Lower lobe of right lung (tissue), 2 donors: ENCODE results near the gene FMO4. TPM values are rescaled to one million over a fixed set of nuclear protein-coding genes. Genes with fewer than 3 reads are reported as not detected.
A peak's percentile ranks its signal among the peaks of the same experiment; 100 is the strongest.

Source experiments
- ATAC-seq, 2 donors: fragments of 200-7000 bp; cut with Tn5 transposase; one replicate each; pipeline ENCODE4 v1.9.1; 2020 to 2022; ENCODE audit warnings: mild to moderate bottlenecking in 2 of 2, moderate library complexity in 2 of 2
- DNase-seq: peaks from one replicate; pipeline ENCODE4 v3.0.0-alpha.2; 2020
- H3K27ac ChIP-seq: fragments of 200-600 bp; one replicate; pipeline ENCODE4 v1.8.0; 2022
- H3K27me3 ChIP-seq: fragments of 200-600 bp; one replicate; pipeline ENCODE4 v1.8.0; 2022; ENCODE audit warnings: low read depth
- H3K36me3 ChIP-seq: fragments of 200-600 bp; one replicate; pipeline ENCODE4 v1.8.0; 2022; ENCODE audit warnings: mild to moderate bottlenecking
- H3K4me1 ChIP-seq: fragments of 200-600 bp; one replicate; pipeline ENCODE4 v1.8.0; 2022
- H3K4me3 ChIP-seq: fragments of 200-600 bp; one replicate; pipeline ENCODE4 v1.8.0; 2022; ENCODE audit warnings: mild to moderate bottlenecking
- H3K9me3 ChIP-seq: fragments of 200-600 bp; one replicate; pipeline ENCODE4 v1.8.0; 2022
- intact Hi-C: fragments of 100-400 bp; cut with DNase I; formaldehyde crosslinking; loops from one replicate; pipeline ENCODE4 v1.11.0; 2022
- long read RNA-seq: library from polyadenylated mRNA; unstranded; transcript quantifications from one replicate; pipeline ENCODE4 v2.0.0, GENCODE V29; 2021
- total RNA-seq: library from RNA; stranded (reverse); fragmentation: NEBNext Ultra II Directional; extraction: Animal tissue kit (Norgen Biotek cat#: 25700); gene quantifications from one replicate; pipeline ENCODE4 v1.2.1, GENCODE V29; 2021
- TF ChIP-seq, protein P1 (sequence below): fragments of 200-600 bp; IDR thresholded peaks from one replicate; pipeline ENCODE4 v1.8.0; 2022; ENCODE audit warnings: antibody characterized with exemption, mild to moderate bottlenecking
- donor health status: DM: no; HTN: yes; CAD: no; lungs with severe emphysema.

The FMO4 gene, protein sequence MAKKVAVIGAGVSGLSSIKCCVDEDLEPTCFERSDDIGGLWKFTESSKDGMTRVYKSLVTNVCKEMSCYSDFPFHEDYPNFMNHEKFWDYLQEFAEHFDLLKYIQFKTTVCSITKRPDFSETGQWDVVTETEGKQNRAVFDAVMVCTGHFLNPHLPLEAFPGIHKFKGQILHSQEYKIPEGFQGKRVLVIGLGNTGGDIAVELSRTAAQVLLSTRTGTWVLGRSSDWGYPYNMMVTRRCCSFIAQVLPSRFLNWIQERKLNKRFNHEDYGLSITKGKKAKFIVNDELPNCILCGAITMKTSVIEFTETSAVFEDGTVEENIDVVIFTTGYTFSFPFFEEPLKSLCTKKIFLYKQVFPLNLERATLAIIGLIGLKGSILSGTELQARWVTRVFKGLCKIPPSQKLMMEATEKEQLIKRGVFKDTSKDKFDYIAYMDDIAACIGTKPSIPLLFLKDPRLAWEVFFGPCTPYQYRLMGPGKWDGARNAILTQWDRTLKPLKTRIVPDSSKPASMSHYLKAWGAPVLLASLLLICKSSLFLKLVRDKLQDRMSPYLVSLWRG
- 5.9 TPM for total RNA-seq
- long read RNA-seq, partial matches to known transcripts = 1 of 8 reads
- long read RNA-seq, other reads (novel, unspliced or antisense) = 5 of 8 reads

DNA sequence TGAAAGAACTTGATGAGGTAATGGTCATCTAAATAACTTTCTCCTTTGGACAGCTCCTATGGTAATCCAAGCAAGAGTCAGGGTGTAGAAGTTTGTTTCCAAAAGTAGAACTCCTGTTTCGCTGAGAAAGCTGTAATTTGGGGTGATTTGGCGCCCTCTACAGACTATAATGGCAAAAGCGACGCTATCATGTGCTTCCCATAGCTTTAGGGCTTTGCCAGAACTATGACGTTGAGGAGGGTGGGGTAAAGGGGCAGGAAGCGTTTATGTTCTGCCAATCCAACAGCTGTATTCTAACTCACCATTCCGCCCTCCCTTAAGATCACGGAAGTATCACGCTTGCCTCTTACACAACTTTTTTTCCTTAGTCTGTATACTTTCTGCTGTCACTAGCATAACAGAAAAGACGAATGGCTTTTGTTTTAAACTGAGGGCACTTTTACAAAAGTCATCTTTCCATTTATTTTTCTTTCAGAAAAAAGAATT, at the start of gene FMO4:
FMO4 (plus strand) TSS at position 349 of the 486 bp plus-strand sequence. CDS start 5,643 bp downstream, outside the sequence.
- H3K27me3 ChIP-seq = no peaks in the 10 kb centered on the region
- DNase-seq (peak; percentile 67), ATAC-seq (peak; percentile 100)
- TF ChIP-seq, protein P1, sequence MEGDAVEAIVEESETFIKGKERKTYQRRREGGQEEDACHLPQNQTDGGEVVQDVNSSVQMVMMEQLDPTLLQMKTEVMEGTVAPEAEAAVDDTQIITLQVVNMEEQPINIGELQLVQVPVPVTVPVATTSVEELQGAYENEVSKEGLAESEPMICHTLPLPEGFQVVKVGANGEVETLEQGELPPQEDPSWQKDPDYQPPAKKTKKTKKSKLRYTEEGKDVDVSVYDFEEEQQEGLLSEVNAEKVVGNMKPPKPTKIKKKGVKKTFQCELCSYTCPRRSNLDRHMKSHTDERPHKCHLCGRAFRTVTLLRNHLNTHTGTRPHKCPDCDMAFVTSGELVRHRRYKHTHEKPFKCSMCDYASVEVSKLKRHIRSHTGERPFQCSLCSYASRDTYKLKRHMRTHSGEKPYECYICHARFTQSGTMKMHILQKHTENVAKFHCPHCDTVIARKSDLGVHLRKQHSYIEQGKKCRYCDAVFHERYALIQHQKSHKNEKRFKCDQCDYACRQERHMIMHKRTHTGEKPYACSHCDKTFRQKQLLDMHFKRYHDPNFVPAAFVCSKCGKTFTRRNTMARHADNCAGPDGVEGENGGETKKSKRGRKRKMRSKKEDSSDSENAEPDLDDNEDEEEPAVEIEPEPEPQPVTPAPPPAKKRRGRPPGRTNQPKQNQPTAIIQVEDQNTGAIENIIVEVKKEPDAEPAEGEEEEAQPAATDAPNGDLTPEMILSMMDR = peak; percentile 73
- intact Hi-C loops = no loop called here
- H3K4me1 ChIP-seq = peaks cover 12% of the 10 kb centered on the region
- H3K36me3 ChIP-seq = no peaks in the 10 kb centered on the region
- H3K4me3 ChIP-seq = peak within 1 kb of the TSS; percentile 45
- peak within 1 kb of the TSS; percentile 76 for H3K27ac ChIP-seq
- no peaks in the 10 kb centered on the region for H3K9me3 ChIP-seq

DNA sequence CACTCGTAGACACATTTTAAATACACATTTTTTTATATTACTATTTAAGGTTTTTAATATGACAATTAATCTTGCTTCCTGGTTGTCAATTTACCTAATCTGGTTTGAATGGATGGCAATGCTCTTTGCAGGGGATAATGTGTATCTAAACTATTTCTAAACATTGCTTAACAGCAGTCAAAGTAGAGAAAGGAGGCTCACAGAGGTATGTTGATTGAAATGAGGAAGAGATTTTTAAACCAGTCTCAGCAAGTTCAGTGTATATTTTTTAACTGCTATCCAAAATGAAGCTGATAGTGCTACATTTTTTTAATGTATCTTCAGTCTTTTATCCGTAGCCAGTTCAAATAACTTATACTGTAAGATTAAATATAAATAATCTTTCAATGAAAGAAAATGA, 48.3 kb upstream of the FMO4 start:
- Histone ChIP-seq H3K4me3 (no peak overlapping the region), H3K27ac (no peak overlapping the region), H3K9me3 (no peaks in the 10 kb centered on the region), H3K27me3 (no peaks in the 10 kb centered on the region), H3K4me1 (no peaks in the 10 kb centered on the region), H3K36me3 (no peaks in the 10 kb centered on the region)
- ATAC-seq = no peak
- no peak for DNase-seq
- intact Hi-C loops = no loop called here
- TF ChIP-seq, protein P1 = no peak

DNA sequence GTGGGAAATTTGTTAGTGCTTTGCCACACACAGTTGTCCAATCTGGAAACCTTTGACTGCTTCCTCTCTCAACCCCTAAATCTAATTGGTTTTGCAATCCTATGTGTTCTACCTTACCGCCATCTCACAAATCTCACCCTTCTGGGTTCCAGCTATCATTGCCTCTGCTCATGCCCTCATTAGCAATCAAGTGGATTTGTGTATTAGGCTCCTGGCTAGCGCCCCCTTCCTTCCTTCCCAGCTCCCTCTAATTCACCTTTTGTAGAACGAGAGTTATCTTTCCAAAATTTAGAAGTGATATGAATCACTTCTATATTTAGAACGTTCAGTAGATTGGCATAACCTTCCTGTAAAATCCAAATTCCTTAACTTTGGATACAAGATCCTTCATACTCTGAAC, 47.1 kb upstream of the FMO4 start:
- no peak for DNase-seq
- intact Hi-C loops = no loop called here
- TF ChIP-seq, protein P1 = no peak

DNA sequence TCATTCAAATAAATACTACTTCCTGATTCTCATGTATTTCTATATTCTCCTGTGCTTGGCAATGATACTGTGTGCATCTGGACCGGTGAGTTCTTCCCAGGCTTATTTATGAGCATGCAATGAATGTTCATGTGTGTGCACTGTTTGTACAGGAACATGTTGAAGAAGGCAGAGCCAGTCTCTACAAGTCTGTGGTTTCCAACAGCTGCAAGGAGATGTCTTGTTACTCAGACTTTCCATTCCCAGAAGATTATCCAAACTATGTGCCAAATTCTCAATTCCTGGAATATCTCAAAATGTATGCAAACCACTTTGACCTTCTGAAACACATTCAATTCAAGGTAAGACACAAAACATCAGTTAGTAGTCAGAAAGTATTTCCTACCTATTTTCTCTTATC, 46.6 kb upstream of the FMO4 start:
- DNase-seq = no peak
- no peak overlapping the region for H3K27ac ChIP-seq
- H3K4me3 ChIP-seq = no peak overlapping the region
- no peaks in the 10 kb centered on the region for H3K36me3 ChIP-seq
- TF ChIP-seq, protein P1 = no peak
- no peaks in the 10 kb centered on the region for H3K4me1 ChIP-seq
- no peak for ATAC-seq
- no peaks in the 10 kb centered on the region for H3K9me3 ChIP-seq
- no peaks in the 10 kb centered on the region for H3K27me3 ChIP-seq
- intact Hi-C loops = no loop called here

More for the DNA sequence above, 47.1 kb upstream of the FMO4 start:
- H3K4me3 ChIP-seq = no peak overlapping the region
- no peaks in the 10 kb centered on the region for H3K27me3 ChIP-seq
- no peaks in the 10 kb centered on the region for H3K9me3 ChIP-seq
- H3K27ac ChIP-seq = no peak overlapping the region
- H3K4me1 ChIP-seq = no peaks in the 10 kb centered on the region
- H3K36me3 ChIP-seq = no peaks in the 10 kb centered on the region
- no peak for ATAC-seq

DNA sequence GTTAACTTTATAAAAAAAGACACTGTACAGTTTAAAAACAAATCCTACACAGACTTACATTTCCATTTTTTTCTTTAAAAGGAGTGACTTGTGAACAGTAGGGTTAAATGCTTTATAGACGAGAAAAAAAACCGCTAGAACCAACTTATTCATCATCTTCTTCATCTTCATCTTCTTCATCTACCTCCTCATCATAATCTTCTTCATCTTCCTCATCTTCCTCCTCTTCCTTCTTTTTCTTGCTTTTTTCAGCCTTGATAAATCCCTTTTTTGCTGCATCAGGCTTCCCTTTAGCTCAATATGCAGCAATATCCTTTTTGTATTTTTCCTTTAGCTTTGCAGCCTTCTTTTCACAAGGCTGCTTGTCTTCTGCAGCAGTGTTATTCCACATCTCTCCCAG, 43.2 kb upstream of the FMO4 start:
- Histone ChIP-seq H3K36me3 (no peaks in the 10 kb centered on the region), H3K27me3 (no peaks in the 10 kb centered on the region), H3K4me1 (no peaks in the 10 kb centered on the region), H3K27ac (no peak overlapping the region), H3K4me3 (no peak overlapping the region), H3K9me3 (no peaks in the 10 kb centered on the region)
- TF ChIP-seq, protein P1 = no peak
- intact Hi-C loops = no loop called here
- ATAC-seq (no peak), DNase-seq (no peak)
